DOHH2 (cell line): Measurements from ENCODE around the gene NPAS3.

ENCODE experiments used
- H3F3A ChIP-seq: fragments of 200-600 bp; sonication (generic), shearing (Covaris generic); 2 replicates; pipeline ENCODE4 v1.6.0; 2016; ENCODE audit warnings: antibody characterized with exemption, mild to moderate bottlenecking; ENCODE audit not compliant: control insufficient read depth, insufficient read depth
- H3K27ac ChIP-seq: fragments of 200-600 bp; sonication (generic); 2 replicates; pipeline ENCODE4 v1.5.1; 2014; ENCODE audit warnings: low read depth, mild to moderate bottlenecking, low read length, moderate library complexity
- H3K27me3 ChIP-seq: fragments of 200-600 bp; sonication (generic); 2 replicates; pipeline ENCODE4 v1.6.1; 2014; ENCODE audit warnings: mild to moderate bottlenecking, low read length, mixed read lengths; ENCODE audit not compliant: control insufficient read depth
- H3K36me3 ChIP-seq: fragments of 200-600 bp; sonication (generic); 2 replicates; pipeline ENCODE4 v1.6.1; 2014; ENCODE audit warnings: mild to moderate bottlenecking, low read length, moderate library complexity, mixed read lengths; ENCODE audit not compliant: control insufficient read depth
- H3K4me1 ChIP-seq: fragments of 200-600 bp; sonication (generic); 2 replicates; pipeline ENCODE4 v1.6.1; 2014; ENCODE audit warnings: mild to moderate bottlenecking, low read length, mixed read lengths; ENCODE audit not compliant: control insufficient read depth
- H3K4me2 ChIP-seq: fragments of 200-600 bp; sonication (generic); 2 replicates; pipeline ENCODE4 v1.6.0; 2014; ENCODE audit warnings: mild to moderate bottlenecking, low read length, moderate library complexity
- H3K4me3 ChIP-seq: fragments of 200-600 bp; sonication (generic); 2 replicates; pipeline ENCODE4 v1.5.1; 2014; ENCODE audit warnings: mild to moderate bottlenecking, low read length, mixed read lengths
- H3K79me2 ChIP-seq: fragments of 200-600 bp; sonication (generic); 2 replicates; pipeline ENCODE4 v1.6.1; 2014; ENCODE audit warnings: mild to moderate bottlenecking, low read length, mixed read lengths; ENCODE audit not compliant: control insufficient read depth
- H3K9me2 ChIP-seq: fragments of 200-600 bp; sonication (generic); replicated peaks from 2 replicates; pipeline ENCODE4 v1.6.1; 2014; ENCODE audit warnings: mild to moderate bottlenecking, low read length, mixed read lengths; ENCODE audit not compliant: control insufficient read depth
- H3K9me3 ChIP-seq: fragments of 200-600 bp; sonication (generic); 2 replicates; pipeline ENCODE4 v1.6.1; 2014; ENCODE audit warnings: antibody characterized with exemption, low read length, mixed read lengths; ENCODE audit not compliant: control insufficient read depth, insufficient read depth
- H4K20me1 ChIP-seq: fragments of 200-600 bp; sonication (generic); 2 replicates; pipeline ENCODE4 v1.6.0; 2014; ENCODE audit warnings: low read depth, mild to moderate bottlenecking, antibody characterized with exemption, low read length, moderate library complexity; ENCODE audit not compliant: control insufficient read depth, insufficient read depth
- CTCF ChIP-seq: fragments of 200-600 bp; sonication (generic); IDR thresholded peaks from one replicate; pipeline ENCODE4 v1.5.1; 2014; ENCODE audit warnings: antibody characterized with exemption, mild to moderate bottlenecking, low read depth, low read length; ENCODE audit not compliant: poor library complexity, severe bottlenecking
- EZH2phosphoT487 ChIP-seq: fragments of 200-600 bp; sonication (generic); IDR thresholded peaks from 2 replicates; pipeline ENCODE4 v1.6.1; 2017; ENCODE audit warnings: borderline replicate concordance, mild to moderate bottlenecking, antibody characterized with exemption, low read length, moderate library complexity, mixed read lengths

Gene NPAS3

GRCh38 chr14:33686218-33686617, 747.5 kb downstream of the NPAS3 start:
- Histone ChIP-seq H3K4me2 (no peak overlapping the region), H3F3A (no peaks in the 10 kb centered on the region), H4K20me1 (no peaks in the 10 kb centered on the region), H3K36me3 (no peaks in the 10 kb centered on the region), H3K79me2 (no peaks in the 10 kb centered on the region), H3K4me1 (no peaks in the 10 kb centered on the region), H3K9me2 (no peaks in the 10 kb centered on the region), H3K27ac (no peak overlapping the region), H3K9me3 (no peaks in the 10 kb centered on the region), H3K27me3 (no peaks in the 10 kb centered on the region), H3K4me3 (no peak overlapping the region)
- TF ChIP-seq CTCF: no peak
- TF ChIP-seq EZH2phosphoT487: no peak

- Histone ChIP-seq H3K9me2 (no peaks in the 10 kb centered on the region), H3K27ac (no peak overlapping the region), H3K27me3 (no peaks in the 10 kb centered on the region), H4K20me1 (no peaks in the 10 kb centered on the region), H3K4me1 (no peaks in the 10 kb centered on the region), H3K36me3 (no peaks in the 10 kb centered on the region), H3K4me3 (no peak overlapping the region), H3K4me2 (no peak overlapping the region), H3F3A (no peaks in the 10 kb centered on the region), H3K79me2 (no peaks in the 10 kb centered on the region), H3K9me3 (no peaks in the 10 kb centered on the region)
- TF ChIP-seq CTCF (no peak), EZH2phosphoT487 (no peak)
Measured at GRCh38 chr14:33686856-33687255, 748.2 kb downstream of the NPAS3 start.

- Histone ChIP-seq H3K4me3 (no peak overlapping the region), H3K4me1 (no peaks in the 10 kb centered on the region), H3K27ac (no peak overlapping the region), H3K9me2 (no peaks in the 10 kb centered on the region), H3K4me2 (no peak overlapping the region), H3K27me3 (no peaks in the 10 kb centered on the region), H3K36me3 (no peaks in the 10 kb centered on the region), H3K79me2 (no peaks in the 10 kb centered on the region), H3F3A (no peaks in the 10 kb centered on the region), H4K20me1 (no peaks in the 10 kb centered on the region), H3K9me3 (no peaks in the 10 kb centered on the region)
- TF ChIP-seq CTCF: no peak
- TF ChIP-seq EZH2phosphoT487: no peak
Measured at GRCh38 chr14:33689680-33690079, 751.0 kb downstream of the NPAS3 start.

- Histone ChIP-seq H3K9me2 (no peaks in the 10 kb centered on the region), H3K27me3 (no peaks in the 10 kb centered on the region), H3F3A (no peaks in the 10 kb centered on the region), H3K27ac (no peak overlapping the region), H3K9me3 (no peaks in the 10 kb centered on the region), H3K4me3 (no peak overlapping the region), H3K4me2 (no peak overlapping the region), H3K79me2 (no peaks in the 10 kb centered on the region), H3K36me3 (no peaks in the 10 kb centered on the region), H3K4me1 (no peaks in the 10 kb centered on the region), H4K20me1 (no peaks in the 10 kb centered on the region)
- TF ChIP-seq EZH2phosphoT487 (no peak), CTCF (no peak)
Measured at GRCh38 chr14:33691907-33692306, 753.2 kb downstream of the NPAS3 start.
